Lung microvascular endothelial cell (primary cell): Measurements from ENCODE around the gene MYO9A. TPM values are rescaled to one million over a fixed set of nuclear protein-coding genes. Genes with fewer than 3 reads are reported as not detected.
A peak's percentile ranks its signal among the peaks of the same experiment; 100 is the strongest.

Source experiments
- DNase-seq, 2 donors: peaks; one replicate each; pipeline versions ENCODE4 v3.0.0 to v3.0.0-alpha.2; 2010; ENCODE audit warnings: low read depth in 2 of 2
- total RNA-seq: library from RNA; depleted of rRNA; stranded (reverse); fragments of >200 nt; gene quantifications from 2 replicates; pipeline ENCODE4 v1.2.1, GENCODE V29; 2014

Gene MYO9A, protein sequence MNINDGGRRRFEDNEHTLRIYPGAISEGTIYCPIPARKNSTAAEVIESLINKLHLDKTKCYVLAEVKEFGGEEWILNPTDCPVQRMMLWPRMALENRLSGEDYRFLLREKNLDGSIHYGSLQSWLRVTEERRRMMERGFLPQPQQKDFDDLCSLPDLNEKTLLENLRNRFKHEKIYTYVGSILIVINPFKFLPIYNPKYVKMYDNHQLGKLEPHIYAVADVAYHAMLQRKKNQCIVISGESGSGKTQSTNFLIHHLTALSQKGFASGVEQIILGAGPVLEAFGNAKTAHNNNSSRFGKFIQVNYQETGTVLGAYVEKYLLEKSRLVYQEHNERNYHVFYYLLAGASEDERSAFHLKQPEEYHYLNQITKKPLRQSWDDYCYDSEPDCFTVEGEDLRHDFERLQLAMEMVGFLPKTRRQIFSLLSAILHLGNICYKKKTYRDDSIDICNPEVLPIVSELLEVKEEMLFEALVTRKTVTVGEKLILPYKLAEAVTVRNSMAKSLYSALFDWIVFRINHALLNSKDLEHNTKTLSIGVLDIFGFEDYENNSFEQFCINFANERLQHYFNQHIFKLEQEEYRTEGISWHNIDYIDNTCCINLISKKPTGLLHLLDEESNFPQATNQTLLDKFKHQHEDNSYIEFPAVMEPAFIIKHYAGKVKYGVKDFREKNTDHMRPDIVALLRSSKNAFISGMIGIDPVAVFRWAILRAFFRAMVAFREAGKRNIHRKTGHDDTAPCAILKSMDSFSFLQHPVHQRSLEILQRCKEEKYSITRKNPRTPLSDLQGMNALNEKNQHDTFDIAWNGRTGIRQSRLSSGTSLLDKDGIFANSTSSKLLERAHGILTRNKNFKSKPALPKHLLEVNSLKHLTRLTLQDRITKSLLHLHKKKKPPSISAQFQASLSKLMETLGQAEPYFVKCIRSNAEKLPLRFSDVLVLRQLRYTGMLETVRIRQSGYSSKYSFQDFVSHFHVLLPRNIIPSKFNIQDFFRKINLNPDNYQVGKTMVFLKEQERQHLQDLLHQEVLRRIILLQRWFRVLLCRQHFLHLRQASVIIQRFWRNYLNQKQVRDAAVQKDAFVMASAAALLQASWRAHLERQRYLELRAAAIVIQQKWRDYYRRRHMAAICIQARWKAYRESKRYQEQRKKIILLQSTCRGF (N-terminal part only)
- 17.0 and 23.2 TPM in 2 replicates for total RNA-seq

DNA sequence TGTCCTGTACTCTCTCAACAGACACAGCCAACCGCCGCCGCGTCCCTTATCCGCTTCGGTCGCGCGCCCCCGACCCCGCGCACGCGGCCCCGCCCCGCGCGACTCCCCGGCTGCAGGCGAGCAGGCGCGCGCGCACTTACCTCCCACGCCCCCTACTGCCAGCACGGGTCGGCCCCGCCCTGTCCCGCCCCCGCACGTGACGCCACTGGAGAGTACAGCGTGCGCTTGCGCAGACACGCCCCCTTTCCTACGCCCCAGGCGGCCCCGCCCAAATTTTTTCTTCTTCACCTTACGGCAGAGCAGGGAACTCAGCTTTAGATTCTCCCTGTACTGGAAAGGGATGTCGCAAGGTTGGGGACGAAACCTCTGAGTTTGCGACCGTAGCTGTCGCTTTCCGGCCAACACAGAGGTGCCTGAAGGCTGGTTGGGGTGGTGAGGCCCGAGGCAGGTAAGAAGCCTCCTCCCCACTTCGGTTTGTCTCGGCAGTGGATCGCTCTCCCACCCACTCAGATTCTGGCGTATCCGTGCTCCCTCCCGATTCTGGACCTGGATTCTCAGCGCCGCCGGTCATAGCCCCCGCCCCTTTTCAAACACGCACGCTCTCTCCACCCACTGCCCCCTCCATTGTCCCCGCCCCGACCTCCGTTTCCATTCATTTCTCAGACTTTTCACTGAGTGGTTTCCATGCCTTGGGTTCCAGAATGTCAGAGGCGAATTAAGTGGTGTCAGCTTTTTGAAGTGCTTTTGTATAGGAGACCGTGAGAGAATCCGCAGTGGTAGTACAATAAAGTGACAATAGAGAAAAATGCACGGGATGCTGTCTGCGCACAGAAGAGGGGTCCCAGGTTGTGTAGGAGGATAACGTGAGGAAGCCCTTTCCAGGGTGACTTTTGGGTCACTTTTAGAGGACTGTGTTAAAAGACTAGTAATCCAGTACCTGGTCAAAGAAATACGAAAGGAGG lies at the start of gene MYO9A, which contains the start of gene SENP8:
Gene MYO9A (minus strand): TSS at position 134 of the 962 bp plus-strand sequence. CDS start 71,587 bp downstream, outside the sequence.
Gene SENP8 (plus strand): TSS at position 387 of the 962 bp plus-strand sequence. CDS start 21,221 bp downstream, outside the sequence.
- peak; percentile 98 to 99 for DNase-seq

GRCh38 chr15:72167445-72167844 lies 49.5 kb upstream of the MYO9A start:
- no peak for DNase-seq

GRCh38 chr15:72166716-72167417 lies 48.9 kb upstream of the MYO9A start:
- no peak for DNase-seq

DNA sequence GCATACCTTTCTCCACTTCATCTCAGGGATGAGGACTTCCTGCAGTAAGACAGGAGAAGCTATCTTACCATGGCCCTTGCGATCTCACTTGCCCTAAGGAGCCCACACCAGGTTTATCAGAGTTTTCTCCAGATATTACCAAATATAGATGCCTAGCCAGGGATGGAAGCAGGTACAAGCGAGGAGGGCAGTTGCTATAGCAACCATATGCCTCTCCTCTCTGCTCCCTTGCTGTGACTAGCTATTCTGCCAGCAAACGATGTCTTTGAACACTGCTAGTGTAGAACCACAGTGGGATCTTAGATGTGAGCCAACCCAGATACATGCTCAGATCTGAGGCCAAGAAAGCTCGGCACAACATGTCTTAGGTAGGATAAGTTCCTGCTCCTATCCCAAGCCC lies 45.8 kb upstream of the MYO9A start:
- DNase-seq: no peak

- no peak for DNase-seq
These were observed 44.6 kb upstream of the MYO9A start for GRCh38 chr15:72162569-72162968.

GRCh38 chr15:72161361-72162132 lies 43.6 kb upstream of the MYO9A start:
- DNase-seq: no peak

DNA sequence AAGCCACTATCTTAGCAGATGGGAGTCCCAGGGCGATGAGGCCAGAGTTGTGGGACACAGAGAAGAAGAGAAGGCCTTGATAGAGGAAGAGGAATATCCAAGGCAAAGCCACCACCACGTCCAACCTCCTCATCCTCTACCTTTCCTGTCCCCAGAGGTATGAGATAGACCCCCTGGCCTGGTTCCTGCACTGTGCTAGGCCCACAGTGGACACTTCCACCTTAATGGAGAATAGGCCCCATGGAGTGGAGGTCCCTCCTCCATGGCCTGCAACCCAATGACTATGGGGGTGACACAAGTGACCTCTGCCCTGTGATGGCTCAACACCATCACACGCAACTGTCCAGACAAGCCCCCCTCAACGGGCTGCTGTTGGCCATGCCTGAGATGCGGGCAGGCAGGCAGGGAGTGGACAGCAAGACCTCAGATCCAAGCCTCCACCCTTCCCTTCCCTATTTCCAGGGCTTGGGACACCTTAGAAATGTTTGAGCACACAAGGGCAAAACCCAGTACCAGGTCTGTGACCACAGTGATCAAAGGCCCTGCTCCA lies 42.8 kb upstream of the MYO9A start:
- no peak for DNase-seq

DNA sequence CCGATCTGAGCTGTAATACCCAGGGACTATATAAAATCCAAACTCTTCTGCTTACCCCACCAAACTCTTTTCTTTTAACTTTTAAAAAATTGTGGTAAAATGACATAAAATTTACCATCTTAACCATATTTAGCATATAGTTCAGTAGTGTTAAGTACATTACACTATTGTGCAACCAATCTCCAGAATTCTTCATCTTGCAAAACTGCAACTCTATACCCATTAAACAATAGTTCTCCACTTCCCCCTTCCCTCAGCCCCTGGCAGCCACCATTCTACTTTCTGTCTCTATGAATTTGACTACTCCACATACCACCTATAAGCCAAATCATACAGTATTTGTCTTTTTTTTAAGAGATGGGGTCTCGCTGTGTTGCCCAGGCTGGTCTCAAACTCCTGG lies 39.0 kb upstream of the MYO9A start:
- DNase-seq: no peak

DNA sequence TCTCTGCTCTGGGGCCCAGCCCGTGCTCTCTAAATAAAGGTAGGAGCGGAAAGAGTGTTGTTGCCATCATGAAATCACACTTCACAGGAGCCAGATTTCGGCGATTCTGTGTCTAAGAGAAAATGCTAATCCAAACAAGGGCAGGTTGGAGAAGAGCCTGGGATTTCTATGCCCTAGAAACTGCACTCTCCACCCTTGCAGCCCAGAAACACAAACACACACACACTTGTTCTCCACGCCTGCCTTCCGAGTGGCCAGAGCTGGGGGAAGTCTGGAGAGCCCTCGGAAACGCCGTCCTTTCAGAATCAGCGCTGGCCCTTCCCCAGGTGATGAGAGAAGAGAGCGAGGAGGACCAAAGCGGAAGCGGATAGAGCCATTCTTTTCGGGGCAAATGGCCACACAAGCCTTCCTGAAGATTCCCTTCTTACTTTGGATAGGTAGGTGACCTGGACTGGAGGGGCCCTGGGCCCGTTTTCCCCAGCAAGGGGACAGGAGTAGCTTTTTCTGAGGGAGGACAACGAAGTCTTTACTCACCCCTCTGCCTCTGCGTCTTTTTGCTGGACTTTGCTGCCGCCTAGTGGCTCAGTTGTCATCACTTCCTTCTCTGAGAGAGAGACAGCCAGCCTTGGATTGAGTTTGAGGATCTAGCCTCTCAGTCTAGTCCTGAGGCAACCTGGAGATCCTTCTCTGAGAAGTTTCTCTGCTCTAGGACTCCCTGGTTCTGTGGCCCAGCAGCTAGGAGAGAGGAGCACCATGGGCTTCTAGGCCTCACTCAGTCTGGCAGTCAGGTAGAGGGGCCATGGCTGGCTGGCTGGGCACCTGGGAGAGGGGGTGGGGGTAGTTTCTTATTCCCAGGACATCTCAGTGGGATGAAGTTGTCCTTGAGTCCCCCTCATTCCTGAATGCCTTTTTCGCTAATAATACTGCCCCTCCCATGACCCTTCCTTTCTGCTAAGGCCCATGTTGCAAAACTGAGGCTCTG lies 38.0 kb upstream of the MYO9A start:
- peak; percentile 78 to 83 for DNase-seq

DNA sequence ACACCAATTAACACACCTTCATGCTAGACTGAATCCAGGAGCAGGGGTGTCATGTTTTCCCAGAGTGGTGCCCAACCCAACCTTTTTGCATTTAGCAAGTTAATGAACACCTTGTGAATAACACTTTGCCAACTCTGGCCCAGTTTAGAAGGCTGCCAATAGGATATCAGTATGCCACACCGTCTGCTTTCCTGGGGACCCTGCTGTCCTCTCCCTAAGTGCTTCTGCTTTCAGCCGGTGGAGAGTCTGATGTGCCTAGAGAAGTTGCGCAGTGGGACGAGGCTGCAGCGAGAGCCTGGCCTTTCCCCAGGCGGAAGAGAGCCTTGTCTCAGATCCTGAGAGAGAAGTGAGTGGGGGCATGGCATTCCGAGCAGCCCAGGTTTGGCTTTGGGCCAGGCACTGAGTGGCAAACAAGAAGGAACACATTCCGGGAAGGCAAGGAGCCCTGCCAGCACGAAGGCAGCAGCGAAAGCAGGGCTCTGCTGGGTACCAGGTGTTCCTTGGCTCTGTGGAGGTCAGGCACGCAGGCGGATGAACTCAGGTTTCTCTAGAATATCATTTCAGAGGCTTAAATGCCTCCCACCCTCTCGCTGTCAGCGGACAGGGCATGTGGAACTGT lies 37.2 kb upstream of the MYO9A start:
- DNase-seq: peak in 1 of 2 donors; percentile 28

GRCh38 chr15:72154316-72154715 lies 36.4 kb upstream of the MYO9A start:
- no peak for DNase-seq

DNA sequence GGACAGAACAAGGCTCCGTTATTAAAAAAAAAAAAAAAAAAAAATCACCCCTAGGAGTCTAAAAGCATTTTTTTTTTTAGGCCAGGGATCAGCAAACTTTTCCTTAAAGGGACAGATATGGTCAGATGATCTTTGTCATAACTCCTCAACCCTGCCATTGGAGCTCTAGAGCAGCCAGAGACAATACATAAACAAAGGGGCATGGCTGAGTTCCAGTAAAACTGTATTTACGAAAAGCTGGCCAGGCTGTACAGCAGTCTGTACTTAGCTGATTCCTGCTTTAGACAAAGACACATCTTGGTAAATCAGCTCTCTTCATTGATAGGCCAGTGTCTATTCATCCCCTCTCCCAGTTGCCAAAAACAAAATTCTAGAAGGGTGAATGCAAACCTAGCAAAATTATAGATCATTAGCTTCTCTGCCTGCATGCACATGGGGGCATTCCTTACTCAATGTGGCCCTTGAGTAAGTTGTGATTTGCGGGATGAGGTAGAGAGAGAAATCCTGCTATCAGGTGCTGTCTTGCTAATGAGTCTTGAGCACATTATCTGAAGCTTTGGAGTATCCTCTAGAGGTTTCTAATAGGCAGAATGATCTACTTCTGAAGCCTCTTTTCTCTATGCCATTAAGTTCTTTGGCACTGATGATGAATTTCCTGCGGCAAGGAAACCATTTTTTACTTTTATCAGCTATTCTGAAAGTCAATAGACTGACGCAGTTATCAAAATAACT lies 35.5 kb upstream of the MYO9A start:
- DNase-seq: peak in 1 of 2 donors; percentile 48

DNA sequence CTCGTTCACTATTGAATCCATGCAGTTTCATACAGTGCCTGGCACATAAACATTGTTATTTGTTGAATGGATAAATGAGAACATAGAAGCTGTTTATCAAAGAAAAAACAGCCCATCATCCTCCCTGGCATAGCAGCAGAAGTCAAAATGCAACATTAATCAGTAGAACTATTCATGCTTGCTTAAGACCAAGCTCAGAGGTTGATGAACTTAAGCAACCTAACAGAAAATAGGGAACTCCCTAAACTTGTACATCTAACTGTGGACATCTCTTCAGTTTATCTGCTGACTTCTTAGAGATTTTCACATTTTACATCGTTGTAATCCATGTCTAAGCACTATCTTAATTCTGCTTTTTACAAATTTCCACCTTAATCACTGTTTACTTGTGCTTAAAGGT lies 29.5 kb upstream of the MYO9A start:
- DNase-seq: no peak

- DNase-seq: no peak
These were observed 29.0 kb upstream of the MYO9A start for GRCh38 chr15:72146934-72147333.

DNA sequence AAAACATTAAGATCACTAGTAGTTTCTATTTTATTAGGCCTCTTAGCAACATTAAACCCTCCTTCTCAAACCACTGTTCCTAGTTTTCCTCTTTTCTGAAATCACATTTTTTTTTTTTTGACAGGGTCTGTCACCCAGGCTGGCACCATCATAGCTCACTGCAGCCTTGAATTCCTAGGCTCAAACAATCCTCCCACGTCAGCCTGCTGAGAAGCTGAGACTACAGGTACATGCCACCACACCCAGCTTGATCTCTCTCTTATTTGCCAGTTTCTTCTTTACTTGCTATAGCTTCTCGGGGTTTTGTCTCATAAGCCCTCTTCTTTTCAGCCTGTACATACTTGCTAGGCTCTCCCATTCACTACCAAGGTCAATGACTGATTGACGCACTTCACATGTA lies 28.3 kb upstream of the MYO9A start:
- no peak for DNase-seq
